Stimulated activated CD8-positive, alpha-beta memory T cell treated with anti-CD3 and anti-CD28 coated beads, Interleukin-12 subunit alpha, Interleukin-12 subunit beta, amount 100 ng/mL, for 24 hours (primary cell): ENCODE results near the gene EME2.

Experiments
- DNase-seq: peaks from one replicate; pipeline ENCODE4 v3.0.0-alpha.2; 2020; ENCODE audit errors: extremely low read depth

EME2 gene

GRCh38 chr16:1778200-1779179, 5.9 kb downstream of the EME2 start:
- DNase-seq = no peak

GRCh38 chr16:1779234-1779701, 6.7 kb downstream of the EME2 start:
- no peak for DNase-seq

- DNase-seq = no peak
Observed at GRCh38 chr16:1779741-1780676, 7.4 kb downstream of the EME2 start.

GRCh38 chr16:1780677-1781072, 8.1 kb downstream of the EME2 start:
- DNase-seq = no peak

GRCh38 chr16:1781254-1781653, 8.6 kb downstream of the EME2 start:
- no peak for DNase-seq

GRCh38 chr16:1781758-1782407, 9.3 kb downstream of the EME2 start:
- no peak for DNase-seq

GRCh38 chr16:1782408-1783264, 10.0 kb downstream of the EME2 start, which contains the start of the genes NUBP2 and SPSB3:
NUBP2 (plus strand) TSS chr16:1782960; CDS start chr16:1783021, 61 bp downstream.
SPSB3 (minus strand) TSS chr16:1782571; CDS start chr16:1781483, 1,088 bp downstream.
- peak; percentile 97 for DNase-seq

GRCh38 chr16:1784977-1785845, 12.6 kb downstream of the EME2 start:
- DNase-seq = no peak

- DNase-seq = no peak
Observed at GRCh38 chr16:1785846-1786170, 13.2 kb downstream of the EME2 start.

- DNase-seq = no peak
Observed at GRCh38 chr16:1786242-1787055, 13.8 kb downstream of the EME2 start.

GRCh38 chr16:1787056-1787321, 14.4 kb downstream of the EME2 start:
- no peak for DNase-seq

- no peak for DNase-seq
Observed at GRCh38 chr16:1787322-1788094, 14.9 kb downstream of the EME2 start.

- DNase-seq = no peak
Observed at GRCh38 chr16:1788095-1788707, 15.6 kb downstream of the EME2 start.

GRCh38 chr16:1788708-1789100, 16.1 kb downstream of the EME2 start:
- no peak for DNase-seq

- no peak for DNase-seq
Observed at GRCh38 chr16:1789643-1790045, 17.0 kb downstream of the EME2 start.

- DNase-seq = no peak
Observed at GRCh38 chr16:1790261-1790610, 17.6 kb downstream of the EME2 start.

GRCh38 chr16:1790611-1791255, 18.1 kb downstream of the EME2 start:
- no peak for DNase-seq
